ENCODE measurements around the gene IL6R. TPM values are rescaled to one million over a fixed set of nuclear protein-coding genes. Genes with fewer than 3 reads are reported as not detected.

The IL6R gene
- total RNA-seq, 1 experiment from 2014 or later, result 16.1 TPM

- Histone ChIP-seq H4K20me1 (ENCODE audit: low read length) (no peaks in the 10 kb centered on the region), H3K27ac (ENCODE audit: low read length) (no peak overlapping the region), H3K9ac (ENCODE audit: low read length) (no peak overlapping the region), H3K27me3 (ENCODE audit: low read length) (peaks cover 76% of the 10 kb centered on the region), H3K9me2 (replicated peaks; ENCODE audit: low read length) (no peaks in the 10 kb centered on the region), H3K36me3 (ENCODE audit: low read depth, low read length) (no peaks in the 10 kb centered on the region), H3K4me3 (ENCODE audit: low read length) (no peak overlapping the region), H3K4me2 (ENCODE audit: low read length) (no peak overlapping the region), H3F3A (ENCODE audit: low read length, unreplicated experiment) (no peaks in the 10 kb centered on the region), H3K79me2 (ENCODE audit: low read length) (no peaks in the 10 kb centered on the region), H3K4me1 (ENCODE audit: insufficient read depth, low read length) (no peaks in the 10 kb centered on the region), H2AFZ (ENCODE audit: low read length) (no peak overlapping the region), H3K9me3 (ENCODE audit: low read length) (no peaks in the 10 kb centered on the region)
- no peak for TF ChIP-seq CTCF (conservative IDR thresholded peaks at IDR 0.05; ENCODE audit: low read depth, low read length)
- TF ChIP-seq EZH2 (IDR thresholded peaks at IDR 0.05; ENCODE audit: low read length, unreplicated experiment), result no peak
- TF ChIP-seq EZH2phosphoT487 (IDR thresholded peaks at IDR 0.05; ENCODE audit: borderline replicate concordance, low read length), result no peak
- no peak for ATAC-seq
- intact Hi-C loops (cut with micrococcal nuclease), result no loop called here
- DNase-seq, result no peak
- no TSS peak for BruUV-seq (replicated peaks)
- POLR2A ChIA-PET (ENCODE audit: unreplicated experiment), result no interaction called here
- CTCF ChIA-PET, result no interaction called here
Observed at GRCh38 chr1:154492115-154492514, 87.0 kb downstream of the IL6R start.

GRCh38 chr1:154493276-154493675 is 88.1 kb downstream of the IL6R start:
- Histone ChIP-seq H3K9me2 (replicated peaks; ENCODE audit: low read length) (no peaks in the 10 kb centered on the region), H3K79me2 (ENCODE audit: low read length) (no peaks in the 10 kb centered on the region), H4K20me1 (ENCODE audit: low read length) (no peaks in the 10 kb centered on the region), H3K4me3 (ENCODE audit: low read length) (no peak overlapping the region), H3K36me3 (ENCODE audit: low read depth, low read length) (no peaks in the 10 kb centered on the region), H3K4me1 (ENCODE audit: insufficient read depth, low read length) (no peaks in the 10 kb centered on the region), H3K4me2 (ENCODE audit: low read length) (no peak overlapping the region), H3K9ac (ENCODE audit: low read length) (no peak overlapping the region), H3K27ac (ENCODE audit: low read length) (no peak overlapping the region), H3F3A (ENCODE audit: low read length, unreplicated experiment) (no peaks in the 10 kb centered on the region), H2AFZ (ENCODE audit: low read length) (no peak overlapping the region), H3K9me3 (ENCODE audit: low read length) (no peaks in the 10 kb centered on the region), H3K27me3 (ENCODE audit: low read length) (peaks cover 77% of the 10 kb centered on the region)
- TF ChIP-seq CTCF (conservative IDR thresholded peaks at IDR 0.05; ENCODE audit: low read depth, low read length), result no peak
- no peak for TF ChIP-seq EZH2 (IDR thresholded peaks at IDR 0.05; ENCODE audit: low read length, unreplicated experiment)
- TF ChIP-seq EZH2phosphoT487 (IDR thresholded peaks at IDR 0.05; ENCODE audit: borderline replicate concordance, low read length), result no peak
- CTCF ChIA-PET, result no interaction called here
- ATAC-seq (no peak), DNase-seq (no peak)
- intact Hi-C loops (cut with micrococcal nuclease), result no loop called here
- BruUV-seq (replicated peaks), result no TSS peak
- POLR2A ChIA-PET (ENCODE audit: unreplicated experiment), result interaction anchor here (0.6 kb wide), 1 partner anchor 8 kb away, joined by 3 read pairs; no protein-coding TSS in a partner anchor

- Histone ChIP-seq H3K4me3 (ENCODE audit: low read length) (no peak overlapping the region), H3K79me2 (ENCODE audit: low read length) (no peaks in the 10 kb centered on the region), H3K4me1 (ENCODE audit: insufficient read depth, low read length) (no peaks in the 10 kb centered on the region), H3K9ac (ENCODE audit: low read length) (no peak overlapping the region), H3K9me3 (ENCODE audit: low read length) (no peaks in the 10 kb centered on the region), H3K9me2 (replicated peaks; ENCODE audit: low read length) (no peaks in the 10 kb centered on the region), H3K27ac (ENCODE audit: low read length) (no peak overlapping the region), H3K4me2 (ENCODE audit: low read length) (no peak overlapping the region), H4K20me1 (ENCODE audit: low read length) (no peaks in the 10 kb centered on the region), H3F3A (ENCODE audit: low read length, unreplicated experiment) (no peaks in the 10 kb centered on the region), H2AFZ (ENCODE audit: low read length) (no peak overlapping the region), H3K27me3 (ENCODE audit: low read length) (peaks cover 82% of the 10 kb centered on the region), H3K36me3 (ENCODE audit: low read depth, low read length) (no peaks in the 10 kb centered on the region)
- DNase-seq (no peak), ATAC-seq (no peak)
- BruUV-seq (replicated peaks), result no TSS peak
- TF ChIP-seq CTCF (conservative IDR thresholded peaks at IDR 0.05; ENCODE audit: low read depth, low read length) (no peak), EZH2phosphoT487 (IDR thresholded peaks at IDR 0.05; ENCODE audit: borderline replicate concordance, low read length) (no peak)
- ChIA-PET CTCF (interaction anchor here (0.6 kb wide), 1 partner anchor 179 kb away, joined by 3 read pairs; no protein-coding TSS in a partner anchor), POLR2A (ENCODE audit: unreplicated experiment) (no interaction called here)
- intact Hi-C loops (cut with micrococcal nuclease), result no loop called here
Observed at GRCh38 chr1:154495496-154496273, 90.5 kb downstream of the IL6R start.
